Measurements from ENCODE around the gene CACNA2D1.

Gene CACNA2D1

DNA sequence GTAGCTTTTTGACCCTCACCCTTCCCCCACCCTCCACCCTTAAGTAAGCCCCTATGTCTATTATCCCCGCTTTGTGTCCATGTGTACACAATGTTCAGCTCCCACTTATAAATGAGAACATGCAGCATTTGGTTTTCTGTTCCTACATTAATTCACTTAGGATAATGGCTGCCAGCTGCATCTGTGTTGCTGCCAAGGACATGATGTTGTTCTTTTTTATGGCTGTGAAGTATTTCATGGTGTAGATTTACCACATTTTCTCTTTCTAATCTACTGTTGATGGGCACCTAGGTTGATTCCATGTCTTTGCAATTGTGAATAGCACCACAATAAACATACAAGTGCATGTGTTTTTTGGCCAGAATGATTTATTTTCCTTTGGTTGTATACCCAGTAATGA is 232.2 kb downstream of the CACNA2D1 start:
- DNase-seq = no peak

DNA sequence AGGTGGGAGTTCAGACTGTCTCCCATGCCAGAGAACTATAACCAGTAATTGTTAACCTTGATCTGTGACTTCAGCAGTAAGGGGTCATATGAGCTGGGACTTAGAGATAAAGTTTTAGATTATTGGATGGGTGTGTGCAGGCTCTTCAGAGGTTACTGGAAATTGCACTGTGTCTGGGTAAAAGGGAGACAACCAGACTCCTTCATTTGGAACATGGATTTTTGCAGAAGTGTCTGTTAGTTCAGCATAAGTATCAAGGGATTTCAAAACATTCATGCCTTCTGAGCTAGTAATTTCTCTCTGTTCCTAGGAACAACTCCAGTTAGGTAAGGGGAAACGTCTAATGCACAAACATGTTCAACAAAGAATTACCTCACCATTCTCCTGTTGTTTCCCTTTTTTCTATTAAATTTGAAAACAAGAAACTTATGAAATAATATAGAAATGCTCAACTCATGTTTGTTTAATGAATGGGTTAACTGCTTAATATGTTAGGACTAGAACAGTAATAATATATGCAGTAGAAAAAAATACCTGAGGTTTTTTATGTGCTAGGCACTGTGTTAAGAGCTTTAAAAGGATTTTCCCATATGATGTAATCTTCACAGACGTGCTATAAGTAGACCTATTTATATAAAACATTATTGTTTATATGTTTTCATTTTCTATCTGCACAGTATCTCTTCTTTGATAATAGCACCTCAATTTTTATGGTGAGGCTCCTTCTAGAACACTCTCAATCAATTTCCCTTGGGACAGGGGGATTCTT is 233.0 kb downstream of the CACNA2D1 start:
- no peak for DNase-seq

DNA sequence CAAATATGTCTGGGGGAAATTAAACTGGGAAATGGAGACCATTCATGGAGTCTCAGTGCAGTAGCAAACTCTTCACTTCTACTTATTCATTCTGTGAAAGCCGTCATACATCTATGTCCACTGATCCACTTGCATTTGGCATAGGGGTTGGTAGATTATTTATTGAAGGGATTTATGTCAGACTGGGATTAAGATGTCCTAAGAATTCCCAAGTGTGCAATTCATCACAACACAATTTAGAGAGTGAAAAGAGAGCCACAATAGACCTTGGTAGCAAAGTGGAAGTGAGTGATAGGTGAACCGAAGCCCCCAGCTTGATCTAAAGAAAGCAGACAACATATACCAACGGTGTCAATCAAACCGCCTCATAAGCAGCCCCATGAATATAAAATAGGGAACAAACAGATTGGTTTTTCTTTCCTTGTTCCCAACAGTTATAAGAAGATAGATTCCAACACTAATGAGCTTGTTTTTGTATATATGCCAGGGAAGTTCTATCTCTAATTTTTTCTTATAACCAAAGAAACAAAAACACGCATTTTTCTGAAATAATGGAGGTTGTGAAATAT is 234.3 kb downstream of the CACNA2D1 start:
- no peak for DNase-seq

DNA sequence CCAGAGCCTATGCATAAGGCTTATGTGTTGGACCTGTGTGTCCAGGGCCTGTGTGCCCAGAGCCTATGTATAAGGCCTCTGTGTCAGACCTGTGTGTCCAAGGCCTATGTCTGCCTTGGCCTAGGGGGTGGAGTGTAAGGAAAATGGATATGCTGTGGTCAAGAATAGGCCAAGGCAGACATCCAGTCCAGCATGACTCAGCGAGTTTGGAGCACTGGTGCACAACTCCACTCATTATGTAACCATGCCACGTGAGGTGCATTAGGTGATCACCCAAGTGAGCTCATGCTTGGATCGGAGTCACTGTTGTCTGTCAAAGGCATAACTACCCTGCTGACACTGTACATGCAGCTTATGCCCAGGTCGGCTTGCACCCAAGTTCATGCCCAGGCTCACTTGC is 238.9 kb downstream of the CACNA2D1 start:
- peak; percentile 48 for DNase-seq

DNA sequence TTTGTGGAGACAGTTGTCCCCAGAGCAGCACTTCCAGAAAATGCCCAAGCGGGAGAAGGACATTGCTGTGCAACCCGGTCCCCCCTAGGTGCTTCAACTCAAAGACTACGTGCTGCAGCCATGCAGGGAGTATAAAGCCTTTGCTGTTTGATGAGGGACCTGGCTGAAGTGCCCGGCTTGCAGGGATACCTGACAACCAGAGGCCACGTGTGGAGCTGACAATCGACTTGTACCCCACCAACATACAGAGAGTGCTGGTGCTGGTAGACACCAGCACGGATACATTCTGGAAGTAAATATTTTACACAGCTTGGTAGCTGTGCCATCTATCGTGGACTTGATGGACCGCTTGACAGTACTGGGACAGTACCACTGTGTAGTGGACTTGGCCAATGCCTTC is 240.6 kb downstream of the CACNA2D1 start:
- no peak for DNase-seq

DNA sequence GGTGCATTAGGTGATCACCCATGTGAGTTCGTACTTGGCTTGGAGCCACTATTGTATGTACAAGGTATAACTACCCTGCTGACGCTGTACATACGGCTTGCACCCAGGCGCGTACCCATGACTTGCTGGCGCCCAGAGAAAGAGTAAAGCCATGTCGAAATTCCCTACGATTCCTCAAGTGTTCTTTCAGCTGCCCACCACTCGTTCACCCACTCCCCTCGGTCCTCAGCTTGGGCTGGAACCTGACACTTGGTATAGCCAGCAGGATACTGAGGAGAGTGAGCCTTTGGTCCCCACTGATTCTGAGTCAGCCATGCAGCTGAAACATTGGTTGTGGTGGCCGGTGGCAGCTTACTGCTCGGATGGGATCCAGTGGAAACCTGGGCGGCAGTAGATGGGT is 241.5 kb downstream of the CACNA2D1 start:
- DNase-seq = no peak

DNA sequence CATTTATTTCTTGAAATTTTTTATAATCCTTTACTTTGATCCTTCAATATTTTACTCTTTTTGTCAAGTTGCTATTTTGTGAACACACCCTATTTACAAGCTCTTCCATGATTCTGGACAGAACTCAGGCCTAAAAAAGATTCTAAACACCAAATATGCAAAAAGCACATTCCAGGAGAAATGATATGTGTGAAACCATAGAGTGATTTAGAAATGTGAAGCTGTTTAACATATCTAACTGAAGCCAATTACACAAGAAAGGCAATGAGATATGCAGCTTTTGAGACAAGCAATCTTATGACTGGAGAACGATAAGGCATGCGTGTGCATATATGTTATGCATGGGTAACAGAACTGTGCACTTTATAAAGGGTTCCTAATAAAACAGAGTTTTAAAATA is 243.0 kb downstream of the CACNA2D1 start:
- DNase-seq = no peak

DNA sequence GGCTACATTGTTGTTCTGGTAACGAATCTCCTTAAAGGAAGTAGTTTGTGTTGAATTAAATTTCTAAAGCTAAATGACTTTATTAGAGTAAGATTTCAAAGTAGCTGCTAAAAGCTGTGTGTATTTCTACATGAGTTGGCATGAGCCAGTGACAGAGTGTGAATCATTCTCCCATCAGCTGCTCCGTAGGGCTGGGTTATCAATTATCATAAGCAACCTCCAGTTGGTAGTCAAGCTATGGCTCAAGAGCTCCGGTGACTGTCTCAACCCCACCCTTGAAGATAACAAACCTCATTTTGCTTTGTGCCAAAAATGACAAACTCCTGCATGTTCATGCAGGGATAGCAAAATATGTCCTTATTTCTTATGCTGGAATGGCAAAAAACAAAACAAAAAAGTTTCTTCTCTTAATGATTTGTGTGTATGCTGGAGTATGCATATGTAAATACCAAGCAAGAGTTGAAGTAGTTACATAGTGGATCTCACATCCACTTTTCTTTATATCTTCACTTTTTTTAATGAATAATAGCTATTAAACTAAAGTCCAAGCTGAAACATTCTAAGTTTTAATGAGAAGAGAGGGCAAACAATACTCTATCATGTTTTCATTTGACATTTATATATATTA is 249.4 kb downstream of the CACNA2D1 start:
- peak; percentile 47 for DNase-seq

DNA sequence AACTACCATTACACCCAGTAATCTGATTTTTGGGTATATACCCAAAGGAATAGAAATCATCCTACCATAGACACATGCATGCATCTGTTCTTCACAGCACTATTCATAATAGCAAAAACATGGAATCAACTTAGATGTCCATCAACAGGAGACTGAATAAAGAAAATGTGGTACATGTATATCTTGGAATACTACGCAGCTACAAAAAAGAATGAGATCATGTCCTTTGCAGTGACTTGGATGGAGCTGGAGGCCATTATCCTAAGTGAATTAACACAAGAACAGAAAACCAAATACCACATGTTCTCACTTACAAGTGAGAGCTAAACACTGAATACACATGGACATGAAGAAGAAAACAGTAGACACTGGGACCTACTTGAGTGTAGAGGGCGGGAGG is 254.9 kb downstream of the CACNA2D1 start:
- DNase-seq = no peak

DNA sequence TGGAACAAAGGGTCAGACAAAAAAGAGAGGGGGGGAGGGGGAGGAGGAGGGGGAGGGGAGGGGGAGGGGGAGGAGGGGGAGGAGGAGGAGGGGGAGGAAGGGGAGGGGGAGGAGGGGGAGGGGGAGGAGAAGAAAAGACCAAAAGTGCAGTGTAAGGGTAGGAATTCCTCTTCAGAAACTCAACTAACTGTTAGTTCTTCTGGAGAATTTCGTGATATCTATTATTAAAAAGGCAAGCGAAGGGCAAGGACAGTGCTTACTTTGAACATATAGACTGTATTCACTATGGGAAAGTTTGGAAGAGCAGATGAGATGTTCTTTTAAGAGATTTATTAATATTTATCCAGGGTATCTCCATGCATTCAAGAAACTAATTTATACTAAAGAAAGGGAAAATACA is 258.1 kb downstream of the CACNA2D1 start:
- no peak for DNase-seq

DNA sequence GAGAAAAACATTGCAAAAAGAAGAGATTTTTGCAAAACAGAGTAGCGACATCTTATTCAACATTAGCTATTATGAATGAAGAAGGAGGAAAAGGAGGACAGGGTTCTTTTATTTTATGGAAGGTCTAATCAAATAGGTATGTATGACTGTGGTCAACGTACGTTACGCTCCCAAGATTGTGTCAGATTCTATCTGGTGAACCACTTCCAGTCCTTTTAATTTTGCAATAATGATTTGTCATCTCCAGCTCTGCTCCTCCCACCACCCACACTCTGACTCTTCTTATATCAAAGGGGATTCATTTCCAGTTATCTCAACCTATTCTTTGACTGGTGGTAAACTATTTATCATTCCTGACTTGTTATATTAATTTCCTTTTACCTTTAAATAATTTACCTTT is 259.9 kb downstream of the CACNA2D1 start:
- DNase-seq = peak; percentile 68

DNA sequence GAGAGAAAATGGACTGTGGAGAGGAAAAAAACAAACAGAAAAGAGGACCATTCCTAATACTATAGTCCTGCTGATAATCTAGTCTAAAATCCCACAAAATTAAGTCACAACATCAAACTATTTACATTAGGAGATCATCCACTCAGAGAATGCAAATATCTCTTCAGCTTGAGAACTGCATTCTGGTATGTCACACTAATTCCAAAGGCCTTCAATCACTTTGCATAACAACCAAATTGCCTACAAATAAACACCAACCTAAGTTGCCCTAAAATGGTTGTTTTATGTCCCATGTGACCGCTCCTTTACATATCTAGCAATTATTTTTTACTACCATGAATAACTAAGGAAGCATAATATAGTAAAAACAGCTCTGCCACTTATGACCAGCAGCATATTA is 264.3 kb downstream of the CACNA2D1 start:
- peak; percentile 27 for DNase-seq

DNA sequence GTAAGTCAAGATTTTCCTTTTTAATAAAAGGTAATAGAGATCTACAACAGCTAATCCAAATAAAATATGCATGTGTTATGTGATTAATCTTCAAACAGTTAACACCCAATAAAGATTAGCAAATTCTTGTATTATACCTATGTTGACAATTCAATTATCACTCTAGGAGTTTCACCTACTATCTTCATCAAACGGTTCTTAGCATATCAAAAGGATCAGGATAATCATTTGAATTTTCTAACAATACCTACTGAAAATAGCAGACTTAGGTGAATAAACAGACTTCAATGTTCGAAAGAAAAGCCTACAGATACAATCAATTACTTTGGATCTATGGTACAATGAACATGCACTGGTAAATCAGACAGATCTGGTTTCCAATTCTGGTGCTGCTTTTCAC is 268.3 kb downstream of the CACNA2D1 start:
- no peak for DNase-seq

DNA sequence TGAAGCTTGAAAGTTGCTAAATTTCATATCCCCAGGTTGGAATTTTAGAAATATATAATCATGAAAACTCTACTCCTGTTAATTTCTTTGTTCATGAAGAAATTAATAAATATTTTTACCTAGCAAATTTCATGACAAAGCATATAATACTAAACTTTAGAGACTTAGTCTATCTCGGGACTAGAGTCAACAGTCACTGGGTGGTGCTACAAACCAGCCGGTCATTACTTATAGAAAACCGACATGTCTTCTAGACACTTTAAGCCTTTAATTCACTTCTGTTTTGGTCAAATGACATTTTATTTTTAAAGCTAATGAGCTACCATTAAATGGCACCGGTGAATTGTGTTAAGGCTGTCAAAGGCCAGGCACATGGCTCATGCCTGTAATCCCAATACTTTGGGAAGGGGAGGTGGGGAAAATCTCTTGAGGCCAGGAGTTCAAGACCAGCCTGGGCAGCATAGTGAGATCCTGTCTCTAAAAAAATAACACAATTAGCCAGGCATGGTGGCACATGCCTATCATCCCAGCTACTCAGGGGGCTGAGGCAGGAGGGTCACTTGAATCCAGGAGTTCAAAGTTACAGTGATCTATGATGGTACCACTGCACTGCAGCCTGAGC is 270.1 kb downstream of the CACNA2D1 start:
- no peak for DNase-seq

DNA sequence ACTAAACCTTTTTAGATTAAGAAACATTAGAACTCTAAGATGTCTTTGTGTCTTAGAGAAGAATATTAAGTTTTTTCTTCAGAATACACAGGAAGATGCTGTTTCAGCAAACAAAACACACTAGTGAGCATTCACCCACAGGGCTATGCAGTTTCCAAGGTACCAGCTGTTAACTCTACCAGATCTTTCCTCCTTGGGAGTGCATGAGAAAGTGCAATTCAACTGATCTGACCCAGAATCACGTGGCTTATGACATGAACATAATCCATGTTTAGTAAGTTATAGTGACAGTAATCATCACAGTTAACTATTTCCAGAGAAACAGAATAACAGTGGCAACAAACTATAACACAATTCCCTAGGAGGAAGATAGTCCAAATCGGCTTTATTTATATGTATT is 270.7 kb downstream of the CACNA2D1 start:
- no peak for DNase-seq

DNA sequence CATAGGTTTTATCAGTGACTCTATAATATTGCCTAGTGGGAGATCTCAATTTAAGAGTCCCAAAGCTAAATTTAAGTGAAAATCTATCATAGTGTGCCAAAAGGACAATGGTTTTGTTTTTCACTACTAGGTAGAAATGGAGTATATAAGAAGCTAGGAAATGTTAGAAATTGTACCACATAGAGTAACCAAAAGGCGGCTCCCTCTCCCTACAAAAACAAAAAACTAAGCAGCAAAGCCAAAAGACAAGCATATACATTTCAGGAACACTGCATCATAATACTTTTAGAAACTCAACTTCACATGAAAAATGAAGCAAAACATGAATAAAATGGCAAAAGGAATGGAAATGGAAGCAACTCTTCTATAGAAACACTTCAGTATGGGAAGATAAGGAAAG is 271.6 kb downstream of the CACNA2D1 start:
- no peak for DNase-seq

DNA sequence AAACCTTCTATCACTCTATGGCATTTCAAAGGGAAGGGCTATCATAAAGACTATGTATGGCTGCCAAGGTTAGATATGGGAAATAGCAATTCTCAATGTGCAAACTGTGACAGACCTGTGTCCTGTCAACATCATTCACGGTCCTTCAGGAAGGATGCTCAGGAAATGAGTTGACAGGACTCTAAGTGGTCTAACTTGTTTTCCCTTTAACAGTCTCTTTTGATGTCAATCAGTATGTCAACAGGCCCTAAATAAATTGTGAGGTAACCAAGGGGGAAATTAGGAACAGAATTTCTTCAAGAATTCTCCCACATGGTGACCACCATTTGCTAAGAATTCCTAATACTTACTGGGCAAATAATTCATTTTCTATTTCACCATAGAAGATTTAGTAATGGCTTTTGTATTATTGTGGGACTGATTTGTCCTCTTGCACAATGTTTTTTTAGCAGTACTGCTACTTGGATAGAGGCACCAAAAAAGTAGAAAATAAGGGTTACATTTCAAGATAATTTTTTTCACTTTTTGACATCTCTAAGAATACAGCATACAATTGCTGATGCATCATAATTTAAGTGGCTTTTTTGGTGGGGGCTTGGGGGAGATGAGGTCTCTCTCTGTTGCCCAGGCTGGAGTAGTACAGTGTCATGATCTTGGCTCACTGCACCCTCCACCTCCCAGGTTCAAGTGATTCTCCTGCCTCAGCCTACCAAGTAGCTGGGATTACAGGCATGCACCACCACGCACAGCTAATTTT is 275.8 kb downstream of the CACNA2D1 start:
- DNase-seq = no peak

DNA sequence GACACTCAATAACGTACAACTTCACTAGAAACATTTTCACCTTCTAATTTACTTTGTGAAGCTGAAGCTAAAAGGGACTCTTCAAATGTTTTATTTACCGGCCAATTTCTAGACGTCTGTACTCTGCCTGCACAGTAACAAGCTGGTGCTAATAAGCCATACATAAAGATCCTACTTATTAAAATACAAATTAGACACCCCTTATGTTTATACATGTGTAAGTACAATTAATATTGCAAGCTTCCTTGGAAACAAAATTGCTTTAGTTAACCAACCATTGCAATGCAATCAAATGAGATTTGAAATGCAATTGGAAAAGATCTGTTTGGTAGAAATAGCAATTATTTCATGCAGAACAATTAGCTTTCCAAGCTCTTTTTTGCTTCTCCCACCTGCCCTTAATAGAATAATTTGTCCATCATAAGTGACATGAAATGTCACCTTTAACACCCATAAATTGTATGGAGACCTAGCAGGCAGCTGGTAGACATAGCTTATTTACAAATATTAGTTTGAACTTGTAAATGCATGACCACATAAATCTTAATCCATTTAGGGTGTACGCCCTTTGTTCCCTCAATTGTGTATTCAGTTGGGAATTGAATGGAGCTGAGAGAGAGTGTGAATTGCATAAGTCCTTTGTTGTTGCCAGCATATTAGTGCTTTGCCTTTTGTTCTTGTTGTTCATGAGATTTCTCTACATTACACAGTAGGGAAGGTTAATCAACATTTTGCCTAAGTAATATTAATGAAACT is 277.1 kb downstream of the CACNA2D1 start:
- DNase-seq = no peak

DNA sequence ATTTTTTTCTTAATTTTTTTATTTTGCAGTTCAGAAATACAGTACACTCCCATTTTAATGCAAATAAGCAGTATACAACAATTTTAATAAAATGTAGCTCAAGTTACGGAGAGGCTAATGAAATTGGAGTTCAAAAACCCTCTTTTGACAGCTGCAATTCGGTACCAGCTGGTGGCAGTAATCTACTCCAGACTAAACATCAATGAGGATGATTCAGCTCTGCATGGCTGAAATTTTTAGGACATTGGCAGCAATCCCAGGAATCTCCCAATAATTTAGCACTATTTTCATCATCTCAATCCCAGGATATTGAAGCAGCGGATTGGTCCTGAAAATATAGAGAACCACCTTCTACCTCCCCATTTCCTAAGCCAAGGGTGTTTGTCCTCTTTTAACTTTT is 278.8 kb downstream of the CACNA2D1 start:
- peak; percentile 88 for DNase-seq

DNA sequence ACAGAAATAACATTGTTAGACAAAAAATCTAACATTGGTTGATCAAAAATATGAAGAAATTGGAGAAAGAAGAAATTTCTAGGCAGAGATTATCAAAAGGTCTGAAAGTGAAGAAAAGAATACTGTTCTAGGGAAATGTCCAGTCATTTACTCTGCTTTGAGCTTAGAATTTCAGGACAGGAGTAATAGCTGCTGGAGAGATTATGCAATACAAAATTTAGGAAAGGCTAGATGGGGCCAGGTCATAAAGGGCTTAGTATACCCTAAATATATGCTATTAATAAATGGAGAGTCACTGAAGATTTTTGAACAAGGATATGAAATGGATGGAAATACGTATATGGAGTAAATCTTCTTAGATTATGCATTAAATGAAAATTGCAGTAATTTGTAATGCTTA is 279.2 kb downstream of the CACNA2D1 start:
- no peak for DNase-seq

DNA sequence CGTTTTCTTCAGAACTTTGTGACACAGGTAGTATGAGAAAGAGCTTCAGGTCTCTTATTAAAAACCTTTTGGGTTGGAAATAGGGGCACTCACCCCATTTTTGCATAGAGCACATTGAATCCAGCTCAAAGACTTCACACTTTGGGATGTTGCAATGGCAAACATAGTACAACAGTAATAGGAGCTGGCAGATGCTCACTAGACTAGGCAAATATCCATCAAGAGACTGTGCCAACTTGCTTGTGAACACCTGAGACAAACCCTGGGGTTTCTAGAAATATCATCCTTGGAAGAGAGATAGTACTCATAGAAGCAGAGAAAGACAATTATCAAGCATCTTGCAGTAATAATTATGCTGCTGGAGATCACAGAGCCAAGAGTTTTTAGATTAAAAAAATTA is 280.0 kb downstream of the CACNA2D1 start:
- DNase-seq = no peak

DNA sequence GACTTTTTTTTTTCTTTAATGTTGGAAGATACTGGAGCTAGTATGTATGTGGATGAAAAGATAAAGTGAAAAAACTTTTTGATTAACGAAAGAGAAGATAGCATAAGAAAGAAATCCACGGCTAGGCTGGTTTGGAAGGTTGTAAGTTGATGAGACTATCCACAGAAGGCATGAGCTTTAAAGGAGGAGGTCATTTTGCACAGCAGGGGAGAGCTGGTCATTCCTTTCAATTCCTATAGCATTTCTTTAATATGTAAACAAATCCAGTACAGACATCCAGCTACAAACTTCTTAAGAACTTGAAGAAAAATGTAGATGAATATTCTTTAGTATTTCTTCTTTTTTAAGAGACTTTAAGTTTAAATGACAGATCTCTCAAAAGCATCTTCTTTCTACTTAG is 281.3 kb downstream of the CACNA2D1 start:
- peak; percentile 14 for DNase-seq

DNA sequence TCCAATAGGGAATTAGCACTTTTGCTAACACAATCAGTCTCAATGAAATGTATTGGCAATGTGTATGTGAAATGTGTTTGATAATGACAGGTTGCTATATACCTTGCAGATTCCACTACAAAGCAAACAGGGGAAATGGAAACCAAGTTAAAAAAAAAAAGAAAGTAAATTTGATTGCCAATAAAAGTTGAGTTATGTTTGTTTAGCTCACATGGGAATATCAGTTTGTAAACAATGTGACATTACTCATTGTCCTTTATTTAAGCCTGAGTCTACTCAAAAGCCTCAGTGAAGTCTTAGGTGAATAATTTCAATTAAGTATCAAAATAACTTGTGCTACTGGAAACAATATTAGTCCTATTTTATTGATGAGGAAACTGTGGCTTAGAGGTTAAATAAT is 285.2 kb downstream of the CACNA2D1 start:
- DNase-seq = no peak
